Measurements from ENCODE around the gene EHBP1L1. TPM values are rescaled to one million over a fixed set of nuclear protein-coding genes. Genes with fewer than 3 reads are reported as not detected.
A peak's percentile ranks its signal among the peaks of the same experiment; 100 is the strongest.

Gene EHBP1L1
- total RNA-seq, 1 experiment from 2014 or later = 126 TPM

DNA sequence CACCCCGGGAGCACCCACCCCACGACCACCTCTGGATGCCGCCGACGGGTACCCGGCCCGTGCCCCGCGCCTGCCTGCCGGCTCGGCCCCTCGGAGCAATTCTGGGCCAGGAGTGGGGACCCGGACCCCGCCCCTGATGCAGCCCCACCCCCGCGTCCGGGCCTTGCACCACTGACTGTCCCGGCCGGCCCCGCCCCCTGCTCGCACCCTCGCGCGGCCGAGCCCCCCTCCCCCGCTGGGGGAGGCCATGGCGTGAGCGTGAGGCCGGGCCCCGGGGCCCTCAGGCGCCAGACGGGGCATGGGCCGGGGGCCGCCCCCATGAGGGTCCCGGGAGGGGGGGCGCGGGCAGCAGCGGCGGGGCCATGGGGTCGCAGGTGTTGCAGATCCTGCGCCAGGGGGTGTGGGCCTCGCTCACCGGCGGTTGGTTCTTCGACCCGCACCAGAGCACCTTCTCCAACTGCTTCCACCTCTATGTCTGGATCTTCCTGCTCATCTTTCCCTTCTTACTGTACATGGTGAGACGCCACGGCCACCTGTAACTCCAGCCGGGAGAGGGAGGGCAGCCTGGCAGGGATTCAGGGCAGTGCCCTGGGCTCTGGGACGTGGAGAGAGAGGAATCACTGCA lies 40.2 kb downstream of the EHBP1L1 start:
- Histone ChIP-seq H4K20me1 (ENCODE audit: low read length) (peaks cover 17% of the 10 kb centered on the region), H3K4me1 (ENCODE audit: insufficient read depth, low read length) (peaks cover 34% of the 10 kb centered on the region), H3K36me3 (ENCODE audit: low read depth, low read length) (peaks cover 29% of the 10 kb centered on the region), H3K4me3 (ENCODE audit: low read length) (peak overlapping the region; percentile 83), H3K27ac (ENCODE audit: low read length) (peak overlapping the region; percentile 81), H3K9me2 (replicated peaks; ENCODE audit: low read length) (no peaks in the 10 kb centered on the region), H3K9ac (ENCODE audit: low read length) (peak overlapping the region; percentile 94), H3F3A (ENCODE audit: low read length, unreplicated experiment) (no peaks in the 10 kb centered on the region), H2AFZ (ENCODE audit: low read length) (peak overlapping the region; percentile 45; the same call in 1 of the 2 replicates), H3K9me3 (ENCODE audit: low read length) (no peaks in the 10 kb centered on the region), H3K27me3 (ENCODE audit: low read length) (no peaks in the 10 kb centered on the region), H3K79me2 (ENCODE audit: low read length) (peaks cover 80% of the 10 kb centered on the region), H3K4me2 (ENCODE audit: low read length) (peak overlapping the region; percentile 89)
- ChIA-PET POLR2A (ENCODE audit: unreplicated experiment) (interaction anchor here (0.5 kb wide), 1 partner anchor 123 kb away, joined by 4 read pairs; no protein-coding TSS in a partner anchor), CTCF (interaction anchor here (0.5 to 0.7 kb wide), 3 partner anchors 12 to 283 kb away, joined by 3 to 8 read pairs (median 4); no protein-coding TSS in a partner anchor)
- TF ChIP-seq EZH2phosphoT487 (IDR thresholded peaks at IDR 0.05; ENCODE audit: borderline replicate concordance, low read length) (no peak), EZH2 (IDR thresholded peaks at IDR 0.05; ENCODE audit: low read length, unreplicated experiment) (no peak)
- TF ChIP-seq, protein P1, sequence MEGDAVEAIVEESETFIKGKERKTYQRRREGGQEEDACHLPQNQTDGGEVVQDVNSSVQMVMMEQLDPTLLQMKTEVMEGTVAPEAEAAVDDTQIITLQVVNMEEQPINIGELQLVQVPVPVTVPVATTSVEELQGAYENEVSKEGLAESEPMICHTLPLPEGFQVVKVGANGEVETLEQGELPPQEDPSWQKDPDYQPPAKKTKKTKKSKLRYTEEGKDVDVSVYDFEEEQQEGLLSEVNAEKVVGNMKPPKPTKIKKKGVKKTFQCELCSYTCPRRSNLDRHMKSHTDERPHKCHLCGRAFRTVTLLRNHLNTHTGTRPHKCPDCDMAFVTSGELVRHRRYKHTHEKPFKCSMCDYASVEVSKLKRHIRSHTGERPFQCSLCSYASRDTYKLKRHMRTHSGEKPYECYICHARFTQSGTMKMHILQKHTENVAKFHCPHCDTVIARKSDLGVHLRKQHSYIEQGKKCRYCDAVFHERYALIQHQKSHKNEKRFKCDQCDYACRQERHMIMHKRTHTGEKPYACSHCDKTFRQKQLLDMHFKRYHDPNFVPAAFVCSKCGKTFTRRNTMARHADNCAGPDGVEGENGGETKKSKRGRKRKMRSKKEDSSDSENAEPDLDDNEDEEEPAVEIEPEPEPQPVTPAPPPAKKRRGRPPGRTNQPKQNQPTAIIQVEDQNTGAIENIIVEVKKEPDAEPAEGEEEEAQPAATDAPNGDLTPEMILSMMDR (conservative IDR thresholded peaks at IDR 0.05; ENCODE audit: low read depth, low read length) = no peak
- peak; percentile 29 for DNase-seq
- intact Hi-C loops (cut with micrococcal nuclease) = loop anchor here (1.0 to 10.0 kb wide), 5 partner anchors 22 to 243 kb away; partner anchors contain the start of genes EHBP1L1 and SIPA1
- no TSS peak for BruUV-seq (replicated peaks)
- ATAC-seq = peak; percentile 3; the same call in 1 of the 2 replicates

DNA sequence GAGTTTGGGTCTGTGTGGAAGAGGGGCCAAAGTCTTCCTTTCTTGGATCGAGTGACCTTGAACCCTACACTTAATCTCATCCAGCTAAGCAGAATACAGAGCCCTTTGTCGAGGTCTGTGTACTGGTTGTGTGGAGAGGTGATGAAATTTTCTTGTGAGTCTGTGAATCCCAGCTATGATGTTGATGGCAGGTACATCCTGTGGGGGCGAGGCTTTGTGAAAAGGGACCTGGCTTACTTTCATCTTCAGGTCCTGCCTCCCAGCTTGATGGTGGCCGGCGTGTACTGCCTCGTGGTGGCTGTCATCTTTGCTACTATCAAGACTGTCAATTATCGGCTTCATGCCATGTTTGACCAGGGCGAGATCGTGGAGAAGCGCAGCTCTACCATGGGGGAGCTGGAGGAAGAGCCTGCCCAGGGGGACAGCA lies 40.7 kb downstream of the EHBP1L1 start:
- TF ChIP-seq EZH2 (IDR thresholded peaks at IDR 0.05; ENCODE audit: low read length, unreplicated experiment) (no peak), EZH2phosphoT487 (IDR thresholded peaks at IDR 0.05; ENCODE audit: borderline replicate concordance, low read length) (no peak)
- TF ChIP-seq, protein P1 (conservative IDR thresholded peaks at IDR 0.05; ENCODE audit: low read depth, low read length) = no peak
- CTCF ChIA-PET = interaction anchor here (0.5 kb wide), 1 partner anchor 12 kb away, joined by 8 read pairs; no protein-coding TSS in a partner anchor
- Histone ChIP-seq H3K9me2 (replicated peaks; ENCODE audit: low read length) (no peaks in the 10 kb centered on the region), H3K27ac (ENCODE audit: low read length) (peak overlapping the region; percentile 81; the same call in 1 of the 2 replicates), H3K4me3 (ENCODE audit: low read length) (peak overlapping the region; percentile 83), H3K79me2 (ENCODE audit: low read length) (peaks cover 75% of the 10 kb centered on the region), H3K9ac (ENCODE audit: low read length) (peak overlapping the region; percentile 94), H3F3A (ENCODE audit: low read length, unreplicated experiment) (no peaks in the 10 kb centered on the region), H3K36me3 (ENCODE audit: low read depth, low read length) (peaks cover 33% of the 10 kb centered on the region), H4K20me1 (ENCODE audit: low read length) (peaks cover 17% of the 10 kb centered on the region), H3K4me1 (ENCODE audit: insufficient read depth, low read length) (peaks cover 28% of the 10 kb centered on the region), H3K4me2 (ENCODE audit: low read length) (peak overlapping the region; percentile 89), H2AFZ (ENCODE audit: low read length) (no peak overlapping the region), H3K9me3 (ENCODE audit: low read length) (no peaks in the 10 kb centered on the region), H3K27me3 (ENCODE audit: low read length) (no peaks in the 10 kb centered on the region)
- ATAC-seq = no peak
- no peak for DNase-seq
- POLR2A ChIA-PET (ENCODE audit: unreplicated experiment) = no interaction called here
- TSS peak; percentile 37 for BruUV-seq (replicated peaks)
- intact Hi-C loops (cut with micrococcal nuclease) = loop anchor here (10.0 kb wide), 1 partner anchor 72 kb away; no protein-coding TSS in a partner anchor
